Ishikawa (cell line): Measurements from ENCODE around the gene RPS14.

Experiments used
- CEBPB ChIP-seq: IDR thresholded peaks from 2 replicates; pipeline ENCODE4 v1.6.1; 2012
- CREB1 ChIP-seq: IDR thresholded peaks from 2 replicates; pipeline ENCODE4 v1.6.1; 2012; ENCODE audit warnings: low read depth
- EGR1 ChIP-seq: IDR thresholded peaks from 2 replicates; pipeline ENCODE4 v1.6.1; 2012
- EP300 ChIP-seq: IDR thresholded peaks from 2 replicates; pipeline ENCODE4 v1.6.1; 2012; ENCODE audit warnings: borderline replicate concordance
- FOXM1 ChIP-seq: IDR thresholded peaks from 2 replicates; pipeline ENCODE4 v1.6.1; 2012; ENCODE audit warnings: low read depth, borderline replicate concordance
- NFIC ChIP-seq: IDR thresholded peaks from 2 replicates; pipeline ENCODE4 v1.6.1; 2012
- RAD21 ChIP-seq: IDR thresholded peaks from 2 replicates; pipeline ENCODE4 v1.6.1; 2012; ENCODE audit warnings: low read depth
- TAF1 ChIP-seq: IDR thresholded peaks from 2 replicates; pipeline ENCODE4 v1.6.1; 2012; ENCODE audit warnings: low read depth, mild to moderate bottlenecking
- TCF12 ChIP-seq: IDR thresholded peaks from 2 replicates; pipeline ENCODE4 v1.6.1; 2012; ENCODE audit warnings: low read depth
- TEAD4 ChIP-seq: IDR thresholded peaks from 2 replicates; pipeline ENCODE4 v1.6.1; 2012
- YY1 ChIP-seq: IDR thresholded peaks from 2 replicates; pipeline ENCODE4 v1.6.1; 2012; ENCODE audit warnings: low read depth
- TF ChIP-seq, protein P1 (sequence below): IDR thresholded peaks from 2 replicates; pipeline ENCODE4 v1.6.1; 2012
- TF ChIP-seq, protein P2 (sequence below): IDR thresholded peaks from 2 replicates; pipeline ENCODE4 v1.6.1; 2012
- TF ChIP-seq, protein P3 (sequence below): IDR thresholded peaks from 2 replicates; pipeline ENCODE4 v1.6.1; 2012; ENCODE audit warnings: low read depth, mild to moderate bottlenecking

DNA sequence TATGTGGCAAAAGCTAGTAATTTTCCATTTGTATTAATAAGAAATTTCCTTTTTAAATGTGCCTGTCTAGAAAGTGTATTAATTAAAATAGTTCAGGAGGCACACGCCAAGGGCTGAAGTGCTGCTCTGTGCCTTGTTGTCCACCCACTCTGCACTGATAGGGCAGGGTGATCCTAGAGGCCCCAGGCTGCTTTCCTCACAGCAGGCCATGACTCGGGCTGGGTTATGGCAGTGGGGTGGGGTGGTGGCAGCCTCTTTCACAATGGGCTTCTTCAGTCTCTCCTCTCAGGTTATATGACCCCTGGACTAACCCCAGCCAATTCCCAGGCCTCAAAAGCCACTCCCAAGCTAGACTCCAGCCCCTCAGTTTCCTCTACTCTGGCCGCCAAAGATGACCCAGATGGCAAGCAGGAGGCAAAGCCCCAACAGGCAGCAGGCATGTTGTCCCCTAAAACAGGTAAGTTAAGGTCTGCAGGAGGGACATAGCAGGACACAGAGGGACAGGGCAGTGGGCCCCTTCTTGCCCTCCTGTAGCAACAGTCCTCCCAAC lies 56.4 kb downstream of the RPS14 start:
- TF ChIP-seq, protein P1, sequence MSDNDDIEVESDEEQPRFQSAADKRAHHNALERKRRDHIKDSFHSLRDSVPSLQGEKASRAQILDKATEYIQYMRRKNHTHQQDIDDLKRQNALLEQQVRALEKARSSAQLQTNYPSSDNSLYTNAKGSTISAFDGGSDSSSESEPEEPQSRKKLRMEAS, result no peak
- no peak for TF ChIP-seq RAD21
- no peak for TF ChIP-seq TAF1
- no peak for TF ChIP-seq TCF12
- TF ChIP-seq EP300, result no peak
- TF ChIP-seq YY1, result no peak
- no peak for TF ChIP-seq NFIC
- no peak for TF ChIP-seq EGR1
- no peak for TF ChIP-seq FOXM1
- TF ChIP-seq CEBPB, result no peak
- TF ChIP-seq CREB1, result no peak
- no peak for TF ChIP-seq TEAD4
- TF ChIP-seq, protein P2, sequence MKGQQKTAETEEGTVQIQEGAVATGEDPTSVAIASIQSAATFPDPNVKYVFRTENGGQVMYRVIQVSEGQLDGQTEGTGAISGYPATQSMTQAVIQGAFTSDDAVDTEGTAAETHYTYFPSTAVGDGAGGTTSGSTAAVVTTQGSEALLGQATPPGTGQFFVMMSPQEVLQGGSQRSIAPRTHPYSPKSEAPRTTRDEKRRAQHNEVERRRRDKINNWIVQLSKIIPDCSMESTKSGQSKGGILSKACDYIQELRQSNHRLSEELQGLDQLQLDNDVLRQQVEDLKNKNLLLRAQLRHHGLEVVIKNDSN, result no peak
- TF ChIP-seq, protein P3, sequence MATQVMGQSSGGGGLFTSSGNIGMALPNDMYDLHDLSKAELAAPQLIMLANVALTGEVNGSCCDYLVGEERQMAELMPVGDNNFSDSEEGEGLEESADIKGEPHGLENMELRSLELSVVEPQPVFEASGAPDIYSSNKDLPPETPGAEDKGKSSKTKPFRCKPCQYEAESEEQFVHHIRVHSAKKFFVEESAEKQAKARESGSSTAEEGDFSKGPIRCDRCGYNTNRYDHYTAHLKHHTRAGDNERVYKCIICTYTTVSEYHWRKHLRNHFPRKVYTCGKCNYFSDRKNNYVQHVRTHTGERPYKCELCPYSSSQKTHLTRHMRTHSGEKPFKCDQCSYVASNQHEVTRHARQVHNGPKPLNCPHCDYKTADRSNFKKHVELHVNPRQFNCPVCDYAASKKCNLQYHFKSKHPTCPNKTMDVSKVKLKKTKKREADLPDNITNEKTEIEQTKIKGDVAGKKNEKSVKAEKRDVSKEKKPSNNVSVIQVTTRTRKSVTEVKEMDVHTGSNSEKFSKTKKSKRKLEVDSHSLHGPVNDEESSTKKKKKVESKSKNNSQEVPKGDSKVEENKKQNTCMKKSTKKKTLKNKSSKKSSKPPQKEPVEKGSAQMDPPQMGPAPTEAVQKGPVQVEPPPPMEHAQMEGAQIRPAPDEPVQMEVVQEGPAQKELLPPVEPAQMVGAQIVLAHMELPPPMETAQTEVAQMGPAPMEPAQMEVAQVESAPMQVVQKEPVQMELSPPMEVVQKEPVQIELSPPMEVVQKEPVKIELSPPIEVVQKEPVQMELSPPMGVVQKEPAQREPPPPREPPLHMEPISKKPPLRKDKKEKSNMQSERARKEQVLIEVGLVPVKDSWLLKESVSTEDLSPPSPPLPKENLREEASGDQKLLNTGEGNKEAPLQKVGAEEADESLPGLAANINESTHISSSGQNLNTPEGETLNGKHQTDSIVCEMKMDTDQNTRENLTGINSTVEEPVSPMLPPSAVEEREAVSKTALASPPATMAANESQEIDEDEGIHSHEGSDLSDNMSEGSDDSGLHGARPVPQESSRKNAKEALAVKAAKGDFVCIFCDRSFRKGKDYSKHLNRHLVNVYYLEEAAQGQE, result no peak
